ENCODE measurements around the gene GUCY2F.

Gene GUCY2F

GRCh38 chrX:109409181-109409580, 72.7 kb downstream of the GUCY2F start:
- in situ Hi-C loops (cut with MboI; ENCODE audit: low sequenced_read_pairs, unreplicated experiment): no loop called here
- no peak for DNase-seq (ENCODE audit: low spot score)
- TF ChIP-seq CTCF (IDR thresholded peaks at IDR 0.05; ENCODE audit: borderline replicate concordance, control extremely low read depth, extremely low read depth, insufficient read depth, missing control alignments): no peak

- no peak for DNase-seq (ENCODE audit: low spot score)
- in situ Hi-C loops (cut with MboI; ENCODE audit: low sequenced_read_pairs, unreplicated experiment): no loop called here
- no peak for TF ChIP-seq CTCF (IDR thresholded peaks at IDR 0.05; ENCODE audit: borderline replicate concordance, control extremely low read depth, extremely low read depth, insufficient read depth, missing control alignments)
Measured at GRCh38 chrX:109403922-109404321, 78.0 kb downstream of the GUCY2F start.

GRCh38 chrX:109399831-109400230, 82.1 kb downstream of the GUCY2F start:
- no peak for TF ChIP-seq CTCF (IDR thresholded peaks at IDR 0.05; ENCODE audit: borderline replicate concordance, control extremely low read depth, extremely low read depth, insufficient read depth, missing control alignments)
- in situ Hi-C loops (cut with MboI; ENCODE audit: low sequenced_read_pairs, unreplicated experiment): loop anchor here (25.0 kb wide), 2 partner anchors 713 to 813 kb away; no protein-coding TSS in a partner anchor
- DNase-seq (ENCODE audit: low spot score): no peak

GRCh38 chrX:109398833-109399232, 83.1 kb downstream of the GUCY2F start:
- in situ Hi-C loops (cut with MboI; ENCODE audit: low sequenced_read_pairs, unreplicated experiment): loop anchor here (25.0 kb wide), 2 partner anchors 712 to 812 kb away; no protein-coding TSS in a partner anchor
- DNase-seq (ENCODE audit: low spot score): no peak
- TF ChIP-seq CTCF (IDR thresholded peaks at IDR 0.05; ENCODE audit: borderline replicate concordance, control extremely low read depth, extremely low read depth, insufficient read depth, missing control alignments): no peak

GRCh38 chrX:109398061-109398460, 83.8 kb downstream of the GUCY2F start:
- DNase-seq (ENCODE audit: low spot score): no peak
- TF ChIP-seq CTCF (IDR thresholded peaks at IDR 0.05; ENCODE audit: borderline replicate concordance, control extremely low read depth, extremely low read depth, insufficient read depth, missing control alignments): no peak
- in situ Hi-C loops (cut with MboI; ENCODE audit: low sequenced_read_pairs, unreplicated experiment): loop anchor here (25.0 kb wide), 2 partner anchors 711 to 811 kb away; no protein-coding TSS in a partner anchor

- DNase-seq (ENCODE audit: low spot score): no peak
- no peak for TF ChIP-seq CTCF (IDR thresholded peaks at IDR 0.05; ENCODE audit: borderline replicate concordance, control extremely low read depth, extremely low read depth, insufficient read depth, missing control alignments)
- in situ Hi-C loops (cut with MboI; ENCODE audit: low sequenced_read_pairs, unreplicated experiment): loop anchor here (25.0 kb wide), 2 partner anchors 707 to 807 kb away; no protein-coding TSS in a partner anchor
Measured at GRCh38 chrX:109393859-109394258, 88.0 kb downstream of the GUCY2F start.

All from GM13976 (cell line).